IMR-90 (cell line): ENCODE data around the gene NLGN2. TPM values are rescaled to one million over a fixed set of nuclear protein-coding genes. Genes with fewer than 3 reads are reported as not detected.

ENCODE experiments used
- ATAC-seq: fragments of 200-7000 bp; cut with Tn5 transposase; 2 replicates; pipeline ENCODE4 v1.9.1; 2020; ENCODE audit warnings: low read depth, mild to moderate bottlenecking, moderate library complexity
- BruUV-seq: library from RNA; stranded (reverse); fragments of 400-500 nt; replicated peaks from 2 replicates; lab custom pipeline; 2021; lab: Mats Ljungman, UMichigan
- CTCF ChIA-PET: fragments of 300-600 bp; formaldehyde crosslinking; extraction: SDS; loops from one replicate; lab custom pipeline; 2021; ENCODE audit warnings: antibody characterized with exemption; lab: Yijun Ruan, JAX
- POLR2A ChIA-PET: fragments of 300-600 bp; sonication (Branson Sonifier 250); formaldehyde crosslinking; loops from one replicate; lab custom pipeline; 2022; ENCODE audit warnings: antibody characterized with exemption; ENCODE audit not compliant: unreplicated experiment; lab: Charles Lee
- DNase-seq: peaks from one replicate; pipeline ENCODE4 v3.0.0; 2013
- H2AFZ ChIP-seq: replicated peaks from 2 replicates; pipeline ENCODE3; 2013; ENCODE audit warnings: low read length, mild to moderate bottlenecking; ENCODE audit not compliant: poor library complexity
- H2AK5ac ChIP-seq: 2 replicates; pipeline ENCODE4 v1.6.1; 2013; ENCODE audit warnings: low read depth, low read length, inconsistent platforms
- H2AK9ac ChIP-seq: replicated peaks from 2 replicates; pipeline ENCODE3; 2013; ENCODE audit warnings: mild to moderate bottlenecking, low read depth, low read length, moderate library complexity; ENCODE audit not compliant: poor library complexity
- H2BK120ac ChIP-seq: 2 replicates; pipeline ENCODE4 v1.6.1; 2013; ENCODE audit warnings: low read depth, low read length, inconsistent platforms
- H2BK15ac ChIP-seq: 3 replicates; pipeline ENCODE4 v1.6.1; 2013; ENCODE audit warnings: low read depth, low read length, inconsistent platforms
- H2BK20ac ChIP-seq: 2 replicates; pipeline ENCODE4 v1.6.1; 2013; ENCODE audit warnings: low read depth, mild to moderate bottlenecking, inconsistent platforms, low read length, moderate library complexity
- H2BK5ac ChIP-seq: 2 replicates; pipeline ENCODE4 v1.6.1; 2013; ENCODE audit warnings: mild to moderate bottlenecking, low read depth, low read length, inconsistent platforms; ENCODE audit not compliant: poor library complexity, severe bottlenecking
- H3K14ac ChIP-seq: replicated peaks from 2 replicates; pipeline ENCODE4 v1.6.1; 2013; ENCODE audit warnings: low read depth, low read length, inconsistent platforms
- H3K18ac ChIP-seq: 2 replicates; pipeline ENCODE4 v1.6.1; 2013; ENCODE audit warnings: low read depth, low read length, control low read depth
- H3K23ac ChIP-seq: 2 replicates; pipeline ENCODE4 v1.6.1; 2013; ENCODE audit warnings: low read depth, low read length, inconsistent platforms
- H3K27ac ChIP-seq: 2 replicates; pipeline ENCODE4 v1.5.1; 2013; ENCODE audit warnings: mild to moderate bottlenecking, control low read depth, low read length; ENCODE audit not compliant: insufficient read depth
- H3K27me3 ChIP-seq: 2 replicates; pipeline ENCODE4 v1.6.1; 2013; ENCODE audit warnings: low read length; ENCODE audit not compliant: control insufficient read depth, insufficient read depth
- H3K36me3 ChIP-seq: 2 replicates; pipeline ENCODE4 v1.6.1; 2013; ENCODE audit warnings: low read length, mixed read lengths; ENCODE audit not compliant: control insufficient read depth, insufficient read depth
- H3K4ac ChIP-seq: 2 replicates; pipeline ENCODE4 v1.6.1; 2013; ENCODE audit warnings: low read depth, low read length, inconsistent platforms
- H3K4me1 ChIP-seq: 2 replicates; pipeline ENCODE4 v1.6.1; 2013; ENCODE audit warnings: low read length, mixed read lengths; ENCODE audit not compliant: control insufficient read depth, insufficient read depth
- H3K4me2 ChIP-seq: 2 replicates; pipeline ENCODE4 v1.6.1; 2013; ENCODE audit warnings: low read depth, mild to moderate bottlenecking, control low read depth, low read length, moderate library complexity
- H3K4me3 ChIP-seq: 2 replicates; pipeline ENCODE4 v1.5.1; 2013; ENCODE audit warnings: low read depth, mild to moderate bottlenecking, control low read depth, low read length, moderate library complexity; ENCODE audit not compliant: insufficient read depth
- H3K56ac ChIP-seq: 2 replicates; pipeline ENCODE4 v1.6.1; 2013; ENCODE audit warnings: low read length, inconsistent platforms; ENCODE audit not compliant: insufficient read depth; ENCODE audit errors: extremely low read depth
- H3K79me1 ChIP-seq, 2 experiments: 2 replicates each; pipeline ENCODE4 v1.6.1; 2013; ENCODE audit warnings: low read length in 2 of 2, inconsistent platforms in 1 of 2, low read depth in 1 of 2
- H3K9ac ChIP-seq: 2 replicates; pipeline ENCODE4 v1.6.1; 2013; ENCODE audit warnings: low read depth, low read length, control low read depth
- H3K9me1 ChIP-seq: 2 replicates; pipeline ENCODE4 v1.6.1; 2013; ENCODE audit warnings: low read length, inconsistent platforms; ENCODE audit not compliant: insufficient read depth
- H3K9me3 ChIP-seq: 2 replicates; pipeline ENCODE4 v1.6.1; 2013; ENCODE audit warnings: low read length; ENCODE audit not compliant: control insufficient read depth, insufficient read depth
- H4K20me1 ChIP-seq: 2 replicates; pipeline ENCODE4 v1.6.1; 2013; ENCODE audit warnings: low read length, inconsistent platforms; ENCODE audit not compliant: insufficient read depth
- H4K5ac ChIP-seq: 2 replicates; pipeline ENCODE4 v1.6.1; 2013; ENCODE audit warnings: mild to moderate bottlenecking, low read depth, low read length, control low read depth
- H4K8ac ChIP-seq, 2 experiments: 2 replicates each; pipeline ENCODE4 v1.6.1; 2013; ENCODE audit warnings: low read depth in 2 of 2, low read length in 2 of 2, control low read depth in 1 of 2, inconsistent platforms in 1 of 2
- H4K91ac ChIP-seq: 2 replicates; pipeline ENCODE4 v1.6.1; 2013; ENCODE audit warnings: low read depth, low read length, inconsistent platforms; ENCODE audit not compliant: insufficient read depth
- BHLHE40 ChIP-seq: fragments of 150-350 bp; IDR thresholded peaks from 2 replicates; pipeline ENCODE4 v1.6.1; 2016; ENCODE audit warnings: mild to moderate bottlenecking, low read depth, low read length
- RCOR1 ChIP-seq: IDR thresholded peaks from 2 replicates; pipeline ENCODE4 v1.6.1; 2012; ENCODE audit warnings: mild to moderate bottlenecking, low read length, improper control_type of control experiment; ENCODE audit not compliant: insufficient replicate concordance
- WGBS, 2 experiments: methylation state at CpG; one replicate each; pipeline versions ENCODE4 v1.1.5 to v1.1.7; 2013; ENCODE audit warnings: missing lambda C conversion rate in 2 of 2; ENCODE audit not compliant: insufficient read length in 1 of 2; ENCODE audit errors: extremely low coverage in 2 of 2; 5-methylcytosine and 5-hydroxymethylcytosine counted together
- dilution Hi-C: fragments of 300-500 bp; cut with HindIII; formaldehyde crosslinking; loops from one replicate; pipeline ENCODE4 v1.14.3; 2018; ENCODE audit warnings: low sequenced_read_pairs; ENCODE audit not compliant: unreplicated experiment
- in situ Hi-C: fragments of 300-500 bp; cut with MboI; formaldehyde crosslinking; loops from 3 replicates; pipeline ENCODE4 v1.14.3; 2019; ENCODE audit warnings: low sequenced_read_pairs, inconsistent platforms, mixed read lengths
- intact Hi-C: fragments of 100-400 bp; cut with micrococcal nuclease; formaldehyde crosslinking; loops from 2 replicates; pipeline ENCODE4 v1.10.0; 2022
- polyA plus RNA-seq, 3 experiments: library from polyadenylated mRNA; depleted of rRNA; stranded (reverse); fragments of >200 nt; gene quantifications; 2 replicates each; pipeline ENCODE4 v1.2.3, GENCODE V29; 2012; ENCODE audit warnings: low replicate concordance in 1 of 3
- total RNA-seq: library from RNA; depleted of rRNA; stranded (reverse); fragments of >200 nt; gene quantifications from 2 replicates; pipeline ENCODE4 v1.2.3, GENCODE V29; 2012
- TF ChIP-seq, protein P1 (sequence below): fragments of 150-350 bp; IDR thresholded peaks from 2 replicates; pipeline ENCODE4 v1.6.1; 2017; ENCODE audit warnings: mild to moderate bottlenecking, antibody characterized with exemption, low read length, low read depth

Gene NLGN2
- total and polyA plus RNA-seq, 2 of the 4 experiments (the other 2 are of a cell fraction): 1.8 to 38.1 TPM

DNA sequence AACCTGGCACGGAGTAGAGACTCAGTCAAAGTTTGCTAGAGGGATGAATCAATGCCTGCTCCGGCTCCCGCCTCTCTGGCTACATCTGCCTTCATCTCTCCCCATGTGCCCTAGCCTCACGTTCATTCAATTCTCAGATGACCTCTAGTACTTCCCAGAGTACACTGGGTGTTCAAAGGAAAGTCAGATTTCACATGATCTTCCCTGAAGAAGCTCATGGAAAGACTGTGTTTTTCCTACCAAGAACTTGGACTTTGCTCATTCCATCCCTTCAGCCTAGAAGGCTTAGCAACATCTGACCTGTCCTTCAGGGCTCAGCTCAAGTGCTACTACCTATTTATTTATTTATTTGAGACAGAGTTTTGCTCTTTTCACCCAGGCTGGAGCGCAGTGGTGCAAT, 37.8 kb upstream of the NLGN2 start:
- Histone ChIP-seq H3K36me3 (no peaks in the 10 kb centered on the region), H3K27ac (no peak overlapping the region), H2BK120ac (no peak overlapping the region), H2AK5ac (no peak overlapping the region), H2AFZ (no peak overlapping the region), H4K91ac (no peak overlapping the region), H4K20me1 (no peaks in the 10 kb centered on the region), H3K9me1 (no peaks in the 10 kb centered on the region), H2BK15ac (no peak overlapping the region), H3K14ac (no peak overlapping the region), H3K79me1 (no peaks in the 10 kb centered on the region), H3K56ac (no peak overlapping the region), H3K4me2 (no peak overlapping the region), H2BK5ac (no peak overlapping the region), H3K4me1 (no peaks in the 10 kb centered on the region), H3K4ac (no peak overlapping the region), H2BK20ac (no peak overlapping the region), H4K5ac (no peak overlapping the region), H3K4me3 (no peak overlapping the region), H3K23ac (no peak overlapping the region), H4K8ac (no peak overlapping the region), H2AK9ac (no peak overlapping the region), H3K9ac (no peak overlapping the region), H3K9me3 (peaks cover 2% of the 10 kb centered on the region; the same call in 1 of the 2 replicates), H3K27me3 (peaks cover 26% of the 10 kb centered on the region), H3K18ac (no peak overlapping the region)
- dilution Hi-C loops (no loop called here), intact Hi-C loops (no loop called here), in situ Hi-C loops (no loop called here)
- WGBS, 2 experiments: 17% methylated on average over 1 of the region's 5 CpGs; no CpG with 5 or more reads in 1 of the 2 experiments
- ATAC-seq (no peak), DNase-seq (no peak)
- POLR2A ChIA-PET: no interaction called here
- CTCF ChIA-PET: no interaction called here
- TF ChIP-seq, protein P1, sequence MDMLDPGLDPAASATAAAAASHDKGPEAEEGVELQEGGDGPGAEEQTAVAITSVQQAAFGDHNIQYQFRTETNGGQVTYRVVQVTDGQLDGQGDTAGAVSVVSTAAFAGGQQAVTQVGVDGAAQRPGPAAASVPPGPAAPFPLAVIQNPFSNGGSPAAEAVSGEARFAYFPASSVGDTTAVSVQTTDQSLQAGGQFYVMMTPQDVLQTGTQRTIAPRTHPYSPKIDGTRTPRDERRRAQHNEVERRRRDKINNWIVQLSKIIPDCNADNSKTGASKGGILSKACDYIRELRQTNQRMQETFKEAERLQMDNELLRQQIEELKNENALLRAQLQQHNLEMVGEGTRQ: no peak
- TF ChIP-seq BHLHE40 (no peak), RCOR1 (no peak)
- no TSS peak for BruUV-seq
